Stimulated activated CD4-positive, alpha-beta T cell treated with anti-CD3 and anti-CD28 coated beads, TNF-alpha, amount 100 ng/mL, for 4 hours (primary cell): ENCODE data around the gene MARCHF11.

Experiments
- DNase-seq, 3 experiments: peaks; one replicate each; pipeline ENCODE4 v3.0.0-alpha.2; 2020; ENCODE audit warnings: low read depth in 3 of 3

Gene MARCHF11

GRCh38 chr5:16134204-16134603, 45.4 kb downstream of the MARCHF11 start:
- no peak for DNase-seq

GRCh38 chr5:16131878-16132277, 47.7 kb downstream of the MARCHF11 start:
- DNase-seq = no peak

- no peak for DNase-seq
These were observed 50.6 kb downstream of the MARCHF11 start for GRCh38 chr5:16128944-16129343.

GRCh38 chr5:16127865-16128544, 51.6 kb downstream of the MARCHF11 start:
- DNase-seq = no peak

GRCh38 chr5:16120579-16120978, 59.0 kb downstream of the MARCHF11 start:
- no peak for DNase-seq

GRCh38 chr5:16119790-16120189, 59.8 kb downstream of the MARCHF11 start:
- no peak for DNase-seq

- DNase-seq = no peak
These were observed 64.5 kb downstream of the MARCHF11 start for GRCh38 chr5:16115140-16115539.

- no peak for DNase-seq
These were observed 71.2 kb downstream of the MARCHF11 start for GRCh38 chr5:16108418-16108817.

- no peak for DNase-seq
These were observed 74.6 kb downstream of the MARCHF11 start for GRCh38 chr5:16104961-16105360.

- no peak for DNase-seq
These were observed 84.0 kb downstream of the MARCHF11 start for GRCh38 chr5:16095612-16096011.

GRCh38 chr5:16090270-16090669, 89.3 kb downstream of the MARCHF11 start:
- no peak for DNase-seq

GRCh38 chr5:16082982-16083381, 96.6 kb downstream of the MARCHF11 start:
- no peak for DNase-seq

GRCh38 chr5:16082053-16082452, 97.5 kb downstream of the MARCHF11 start:
- no peak for DNase-seq

- no peak for DNase-seq
These were observed 98.1 kb downstream of the MARCHF11 start for GRCh38 chr5:16081376-16081955.

- DNase-seq = no peak
These were observed 102.9 kb downstream of the MARCHF11 start for GRCh38 chr5:16076657-16077056.

GRCh38 chr5:16074358-16074757, 105.2 kb downstream of the MARCHF11 start:
- no peak for DNase-seq

- no peak for DNase-seq
These were observed 107.0 kb downstream of the MARCHF11 start for GRCh38 chr5:16072616-16073015.

GRCh38 chr5:16067415-16067814, 112.2 kb downstream of the MARCHF11 start:
- no peak for DNase-seq

GRCh38 chr5:16066810-16067209, 112.8 kb downstream of the MARCHF11 start:
- DNase-seq = no peak

GRCh38 chr5:16066320-16066719, 113.3 kb downstream of the MARCHF11 start:
- no peak for DNase-seq

- DNase-seq = no peak
These were observed 113.8 kb downstream of the MARCHF11 start for GRCh38 chr5:16065831-16066230.

- DNase-seq = no peak
These were observed 115.3 kb downstream of the MARCHF11 start for GRCh38 chr5:16064135-16064893.

- no peak for DNase-seq
These were observed 118.4 kb downstream of the MARCHF11 start for GRCh38 chr5:16061163-16061562.
